Common myeloid progenitor, CD34-positive (primary cell): ENCODE measurements around the gene LMF1.

Experiments
- CTCF ChIA-PET: fragments of 350-600 bp; sonication (Branson Sonifier 250); formaldehyde crosslinking; loops from one replicate; lab custom pipeline; 2021; ENCODE audit warnings: antibody characterized with exemption; lab: Charles Lee
- POLR2A ChIA-PET: fragments of 350-600 bp; sonication (Branson Sonifier 250); formaldehyde crosslinking; loops from one replicate; lab custom pipeline; 2021; ENCODE audit warnings: antibody characterized with exemption; lab: Charles Lee
- DNase-seq, 3 donors: peaks; one replicate each; pipeline versions ENCODE4 v3.0.0 to v3.0.0-alpha.2; 2013
- H3K27ac ChIP-seq, 2 experiments: 1 replicate in 1 of 2; 2 replicates in 1 of 2; pipeline ENCODE4 v1.7.0; 2013; ENCODE audit warnings: inconsistent platforms in 2 of 2, low read length in 2 of 2, mild to moderate bottlenecking in 2 of 2, low read depth in 1 of 2, moderate library complexity in 1 of 2; ENCODE audit not compliant: severe bottlenecking in 2 of 2, insufficient read depth in 1 of 2, poor library complexity in 1 of 2
- H3K27me3 ChIP-seq, 5 experiments: replicated peaks in 2 of 5; 1 replicate in 3 of 5; 2 replicates in 2 of 5; pipeline versions ENCODE4 v1.6.1 to v1.7.0; 2013; ENCODE audit warnings: low read length in 4 of 5, mild to moderate bottlenecking in 2 of 5, moderate library complexity in 2 of 5, inconsistent platforms in 1 of 5; ENCODE audit not compliant: insufficient read depth in 5 of 5, control insufficient read depth in 4 of 5
- H3K36me3 ChIP-seq, 4 experiments: 1 replicate in 2 of 4; 2 replicates in 2 of 4; pipeline versions ENCODE4 v1.6.1 to v1.7.0; 2013; ENCODE audit warnings: low read length in 3 of 4, control low read depth in 1 of 4, mild to moderate bottlenecking in 1 of 4; ENCODE audit not compliant: control insufficient read depth in 4 of 4, insufficient read depth in 4 of 4
- H3K4me1 ChIP-seq, 4 experiments: 1 replicate in 3 of 4; 2 replicates in 1 of 4; pipeline versions ENCODE4 v1.6.1 to v1.7.1; 2013; ENCODE audit warnings: low read length in 3 of 4, mild to moderate bottlenecking in 3 of 4, control low read depth in 1 of 4, inconsistent platforms in 1 of 4, moderate library complexity in 1 of 4; ENCODE audit not compliant: control insufficient read depth in 4 of 4, insufficient read depth in 4 of 4; ENCODE audit errors: control extremely low read depth in 1 of 4
- H3K4me3 ChIP-seq, 7 experiments: 1 replicate in 4 of 7; 2 replicates in 3 of 7; pipeline versions ENCODE4 v1.5.1 to v1.7.0; 2013; ENCODE audit warnings: mild to moderate bottlenecking in 7 of 7, low read length in 6 of 7, moderate library complexity in 6 of 7, inconsistent platforms in 2 of 7, low read depth in 2 of 7, control low read depth in 1 of 7; ENCODE audit not compliant: insufficient read depth in 4 of 7, control insufficient read depth in 1 of 7; ENCODE audit errors: extremely low read depth in 1 of 7
- H3K9me3 ChIP-seq, 5 experiments: 1 replicate in 4 of 5; 2 replicates in 1 of 5; pipeline versions ENCODE4 v1.6.1 to v1.7.1; 2013; ENCODE audit warnings: low read length in 4 of 5, mild to moderate bottlenecking in 2 of 5, inconsistent platforms in 1 of 5, low read depth in 1 of 5, moderate library complexity in 1 of 5; ENCODE audit not compliant: control insufficient read depth in 4 of 5, insufficient read depth in 2 of 5; ENCODE audit errors: control extremely low read depth in 1 of 5
- WGBS: methylation state at CpG from one replicate; pipeline ENCODE4 v1.1.5; 2013; ENCODE audit not compliant: insufficient coverage; 5-methylcytosine and 5-hydroxymethylcytosine counted together

The LMF1 gene

GRCh38 chr16:976389-976931 is 5.7 kb upstream of the LMF1 start:
- H3K36me3 ChIP-seq = no peaks in the 10 kb centered on the region
- no peak overlapping the region for H3K4me3 ChIP-seq
- 72% methylated on average over 23 of the region's 24 CpGs for WGBS
- H3K9me3 ChIP-seq = peaks cover 0 to 2% (median 0%) of the 10 kb centered on the region in 5 experiments
- peaks cover 0 to 32% (median 20%) of the 10 kb centered on the region in 4 experiments for H3K4me1 ChIP-seq
- CTCF ChIA-PET = no interaction called here
- peak in 2 of 3 donors; percentile 37 to 46 for DNase-seq
- no peak overlapping the region for H3K27ac ChIP-seq
- H3K27me3 ChIP-seq = peaks cover 0 to 40% (median 9%) of the 10 kb centered on the region in 5 experiments
- POLR2A ChIA-PET = no interaction called here

DNA sequence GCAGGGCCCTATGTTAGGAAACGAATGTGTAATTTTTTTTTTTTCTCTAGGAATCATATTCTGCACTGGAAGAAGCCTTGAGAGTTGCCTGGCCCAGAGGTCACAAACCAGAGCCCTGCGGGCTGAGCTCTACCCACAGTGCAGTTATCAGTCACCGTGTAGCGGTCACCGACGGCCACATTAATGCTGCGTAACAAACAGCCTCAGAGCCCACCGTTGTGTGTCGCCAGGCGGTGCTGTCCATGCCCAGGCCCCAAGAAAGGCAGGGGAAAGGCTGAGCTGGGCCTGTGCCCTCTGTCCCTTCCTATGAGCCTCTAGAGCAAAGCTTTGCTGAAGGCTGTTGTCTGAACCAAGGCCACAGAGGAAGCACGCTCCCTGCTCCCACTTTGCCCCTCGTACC is 4.5 kb upstream of the LMF1 start:
- H3K9me3 ChIP-seq = peaks cover 0 to 5% (median 0%) of the 10 kb centered on the region in 5 experiments
- H3K4me1 ChIP-seq = peaks cover 0 to 28% (median 17%) of the 10 kb centered on the region in 4 experiments
- no peaks in the 10 kb centered on the region for H3K36me3 ChIP-seq
- POLR2A ChIA-PET = no interaction called here
- WGBS = 96% methylated on average over 11 of the region's 12 CpGs
- H3K27ac ChIP-seq = no peak overlapping the region
- H3K4me3 ChIP-seq = no peak overlapping the region
- CTCF ChIA-PET = interaction anchor here (0.8 kb wide), 1 partner anchor 11 kb away, joined by 4 read pairs; no protein-coding TSS in a partner anchor
- no peak for DNase-seq
- peaks cover 0 to 33% (median 9%) of the 10 kb centered on the region in 5 experiments for H3K27me3 ChIP-seq

GRCh38 chr16:974611-975261 is 4.0 kb upstream of the LMF1 start:
- POLR2A ChIA-PET = no interaction called here
- peaks cover 0 to 5% (median 0%) of the 10 kb centered on the region in 5 experiments for H3K9me3 ChIP-seq
- CTCF ChIA-PET = interaction anchor here (0.8 to 1.4 kb wide), 2 partner anchors 11 to 24 kb away, joined by 4 read pairs; no protein-coding TSS in a partner anchor
- H3K4me3 ChIP-seq = no peak overlapping the region
- DNase-seq = no peak
- no peak overlapping the region for H3K27ac ChIP-seq
- no peaks in the 10 kb centered on the region for H3K36me3 ChIP-seq
- 98% methylated on average over 18 of the region's 26 CpGs for WGBS
- peaks cover 0 to 28% (median 19%) of the 10 kb centered on the region in 4 experiments for H3K4me1 ChIP-seq
- peaks cover 0 to 27% (median 6%) of the 10 kb centered on the region in 5 experiments for H3K27me3 ChIP-seq

DNA sequence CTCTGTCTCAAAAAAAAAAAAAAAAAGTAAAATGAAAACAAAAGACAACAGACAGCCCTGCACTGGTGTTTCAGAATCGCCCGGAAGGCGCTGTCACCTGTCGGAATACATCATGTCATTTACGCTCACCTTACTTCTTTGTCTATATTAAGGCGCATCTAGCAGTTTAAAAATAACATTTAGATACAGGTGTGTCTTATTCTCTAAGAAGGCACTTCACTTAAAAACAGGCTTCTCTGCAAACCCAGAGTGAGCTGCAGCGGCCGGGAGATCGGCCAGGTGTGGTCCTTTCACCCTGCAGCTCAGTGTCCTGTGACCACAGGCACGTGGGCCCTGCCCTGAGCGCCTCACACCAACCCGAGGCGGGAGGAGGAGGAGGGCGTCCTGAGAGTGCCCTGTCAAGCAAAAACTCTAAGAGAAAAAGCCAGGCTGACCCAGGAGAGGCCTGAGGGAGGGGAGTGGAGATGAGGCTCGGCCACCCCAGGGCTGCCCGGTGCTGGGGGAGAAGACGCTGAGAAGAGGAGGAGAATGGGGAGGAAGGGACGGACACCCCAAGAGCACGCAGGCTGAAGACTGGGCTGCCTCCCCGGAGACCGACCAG is 3.3 kb upstream of the LMF1 start:
- DNase-seq = no peak
- CTCF ChIA-PET = interaction anchor here (1.4 kb wide), 1 partner anchor 24 kb away, joined by 4 read pairs; no protein-coding TSS in a partner anchor
- Histone ChIP-seq H3K36me3 (no peaks in the 10 kb centered on the region), H3K4me3 (no peak overlapping the region), H3K9me3 (peaks cover 0 to 5% (median 0%) of the 10 kb centered on the region in 5 experiments), H3K27me3 (peaks cover 0 to 21% (median 4%) of the 10 kb centered on the region in 5 experiments), H3K27ac (no peak overlapping the region), H3K4me1 (peaks cover 0 to 31% (median 23%) of the 10 kb centered on the region in 4 experiments)
- WGBS = 90% methylated on average over 15 of the region's 21 CpGs
- POLR2A ChIA-PET = no interaction called here

GRCh38 chr16:973366-973765 is 2.6 kb upstream of the LMF1 start:
- no peak for DNase-seq
- H3K4me1 ChIP-seq = peaks cover 0 to 31% (median 23%) of the 10 kb centered on the region in 4 experiments
- H3K27ac ChIP-seq = no peak overlapping the region
- peaks cover 0 to 13% (median 2%) of the 10 kb centered on the region in 5 experiments for H3K27me3 ChIP-seq
- H3K36me3 ChIP-seq = peaks cover 0 to 2% (median under 1%) of the 10 kb centered on the region in 4 experiments
- H3K4me3 ChIP-seq = no peak overlapping the region
- 90% methylated on average over 15 of the region's 17 CpGs for WGBS
- H3K9me3 ChIP-seq = peaks cover 0 to 5% (median 0%) of the 10 kb centered on the region in 5 experiments
- CTCF ChIA-PET = interaction anchor here (1.4 kb wide), 1 partner anchor 25 kb away, joined by 4 read pairs; no protein-coding TSS in a partner anchor
- POLR2A ChIA-PET = no interaction called here

DNA sequence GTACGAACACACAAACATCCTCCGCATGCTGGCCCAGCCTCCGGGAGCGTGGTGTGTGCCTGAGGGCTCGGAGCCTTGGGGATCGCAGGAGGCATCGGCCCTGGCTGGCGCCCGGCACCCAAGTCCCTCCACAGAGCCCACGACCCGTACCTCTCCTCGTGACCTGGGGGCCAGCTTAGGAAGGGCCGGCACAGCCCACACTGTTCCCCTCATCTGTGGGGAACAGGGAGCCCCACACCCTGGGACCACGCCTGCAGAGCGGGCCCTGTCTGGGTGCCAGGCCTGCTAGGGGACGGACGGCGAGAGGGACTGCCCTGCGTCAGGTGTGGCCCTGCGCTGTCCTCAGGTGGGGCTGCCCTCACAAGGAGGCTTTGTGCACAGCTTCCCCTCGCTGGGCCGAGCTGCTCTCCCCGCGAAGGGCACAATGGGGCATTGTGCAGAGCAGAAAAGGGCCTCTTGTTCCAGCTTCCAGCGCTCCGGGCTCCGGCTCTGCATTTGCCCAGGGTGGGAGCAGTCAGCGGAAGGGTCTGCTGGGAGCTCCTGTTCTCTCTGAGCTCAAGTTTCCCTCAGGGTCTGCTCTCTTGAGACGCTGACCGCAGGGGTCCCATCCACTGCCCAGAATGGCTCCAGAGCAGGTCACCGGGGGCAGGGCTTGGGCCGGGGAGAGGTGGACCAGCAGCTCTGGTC is 1.7 kb upstream of the LMF1 start:
- 91% methylated on average over 22 of the region's 32 CpGs for WGBS
- POLR2A ChIA-PET = no interaction called here
- H3K4me1 ChIP-seq = peaks cover 0 to 31% (median 23%) of the 10 kb centered on the region in 4 experiments

More for the DNA sequence above, 1.7 kb upstream of the LMF1 start:
- H3K9me3 ChIP-seq = peaks cover 0 to 5% (median 0%) of the 10 kb centered on the region in 5 experiments
- CTCF ChIA-PET = interaction anchor here (0.8 kb wide), 1 partner anchor 9 kb away, joined by 3 read pairs; the partner anchor contains the start of gene SOX8
- peaks cover 2 to 7% (median 6%) of the 10 kb centered on the region in 4 experiments for H3K36me3 ChIP-seq
- H3K27ac ChIP-seq = no peak overlapping the region
- peaks cover 0 to 5% (median 0%) of the 10 kb centered on the region in 5 experiments for H3K27me3 ChIP-seq
- no peak for DNase-seq
- H3K4me3 ChIP-seq = no peak overlapping the region
